Left ventricle myocardium inferior (tissue), 1 donor: ENCODE measurements around the gene GSTT4. TPM values are rescaled to one million over a fixed set of nuclear protein-coding genes. Genes with fewer than 3 reads are reported as not detected.
"Not testable (repeated sequence)": the region's sequence is repeated elsewhere in the genome, so short reads cannot be mapped to it uniquely, and the experiment has no call there.

Source experiments
- DNase-seq: peaks from one replicate; pipeline ENCODE4 v3.0.0-alpha.2; 2020
- H3K27ac ChIP-seq: fragments of 200-600 bp; replicated peaks from 2 replicates; pipeline ENCODE4 v1.8.0; 2021
- H3K27me3 ChIP-seq: fragments of 200-600 bp; 2 replicates; pipeline ENCODE4 v1.8.0; 2021; ENCODE audit warnings: low read depth
- H3K36me3 ChIP-seq: fragments of 200-600 bp; 2 replicates; pipeline ENCODE4 v1.8.0; 2021
- H3K4me1 ChIP-seq: fragments of 200-600 bp; 2 replicates; pipeline ENCODE4 v1.8.0; 2021
- H3K4me3 ChIP-seq: fragments of 200-600 bp; 2 replicates; pipeline ENCODE4 v1.8.0; 2021; ENCODE audit warnings: mild to moderate bottlenecking, moderate library complexity
- H3K9me3 ChIP-seq: fragments of 200-600 bp; replicated peaks from 2 replicates; pipeline ENCODE4 v1.8.0; 2021
- intact Hi-C: fragments of 100-400 bp; cut with micrococcal nuclease; formaldehyde crosslinking; loops from one replicate; pipeline ENCODE4 v1.11.0; 2022
- total RNA-seq: library from RNA; stranded (reverse); fragmentation: NEBNext Ultra II Directional; extraction: Animal tissue kit (Norgen Biotek cat#: 25700); gene quantifications from one replicate; pipeline ENCODE4 v1.2.1, GENCODE V29; 2021
- donor health status: DM: no; HTN: yes; CAD: no; lungs with severe emphysema.

Gene GSTT4
- total RNA-seq, 1 donor from 2014 or later = not detected

DNA sequence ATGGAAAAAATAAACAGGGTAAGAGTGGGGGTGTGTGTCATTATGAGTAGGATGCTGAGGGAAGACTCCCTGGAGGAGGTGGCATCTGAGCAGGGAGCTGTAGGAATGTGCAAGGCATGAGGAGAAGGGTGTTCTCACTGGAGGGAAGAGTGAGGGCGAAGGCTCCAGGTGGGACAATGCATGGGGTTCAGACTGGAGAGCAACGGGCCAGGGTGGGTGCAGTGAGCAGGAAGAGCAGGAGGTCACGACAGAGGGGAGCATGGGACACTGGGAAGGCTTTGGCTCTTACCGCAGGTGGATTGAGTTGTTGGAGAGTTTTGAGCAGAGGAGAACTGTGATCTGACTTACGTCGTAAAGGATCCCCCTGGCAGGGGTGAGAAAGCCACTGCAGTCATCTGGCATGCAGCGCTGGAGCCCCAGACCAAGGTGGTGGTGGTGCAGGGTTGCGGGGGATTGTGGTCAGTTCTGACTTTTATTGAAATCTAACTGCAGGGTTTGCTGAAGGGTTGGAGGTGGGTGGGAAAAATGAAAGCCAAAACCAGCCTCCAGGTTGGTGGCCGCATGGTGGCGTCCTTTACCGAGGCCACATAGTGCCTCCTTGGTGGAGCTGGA, 52.4 kb downstream of the GSTT4 start:
- DNase-seq, H3K4me1 ChIP-seq, H3K9me3 ChIP-seq, intact Hi-C loops, H3K4me3 ChIP-seq, H3K27me3 ChIP-seq, H3K27ac ChIP-seq, H3K36me3 ChIP-seq: not testable (repeated sequence)

GRCh38 chr22:23951383-23951782, 53.9 kb downstream of the GSTT4 start:
- H3K27me3 ChIP-seq, intact Hi-C loops, H3K9me3 ChIP-seq, DNase-seq, H3K27ac ChIP-seq, H3K4me3 ChIP-seq, H3K36me3 ChIP-seq, H3K4me1 ChIP-seq: not testable (repeated sequence)

DNA sequence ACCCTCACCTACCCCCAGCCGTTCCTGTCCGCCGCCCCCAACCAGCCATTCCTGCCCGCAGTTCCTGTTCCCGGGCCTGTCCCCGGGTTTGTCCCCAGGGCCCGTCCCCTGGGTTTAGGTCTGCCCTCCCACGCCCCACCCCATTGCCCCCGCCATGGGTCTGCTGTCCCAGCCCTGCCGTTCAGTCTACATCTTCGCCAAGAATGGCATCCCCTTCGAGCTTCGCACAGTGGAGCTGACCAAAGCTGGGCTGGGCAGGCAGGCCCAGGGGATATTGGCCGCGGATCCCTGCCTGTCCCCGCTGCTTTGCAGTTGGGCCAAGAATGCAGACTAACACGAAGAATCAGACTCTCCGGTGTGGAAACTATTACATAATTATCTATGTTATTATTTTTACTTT, 55.5 kb downstream of the GSTT4 start:
- H3K9me3 ChIP-seq, H3K27ac ChIP-seq, DNase-seq, H3K27me3 ChIP-seq, H3K36me3 ChIP-seq, H3K4me3 ChIP-seq, intact Hi-C loops, H3K4me1 ChIP-seq: not testable (repeated sequence)

Other genes starting within 250 kb of the GSTT4 start
- not detected for gene C22orf15, start 242.5 kb downstream of the GSTT4 start, total RNA-seq
- gene CHCHD10, start 237.5 kb downstream of the GSTT4 start, total RNA-seq = 1,446 TPM
- 16.9 TPM for gene MMP11, start 232.6 kb downstream of the GSTT4 start, total RNA-seq
- 52.0 TPM for gene SMARCB1, start 218.5 kb downstream of the GSTT4 start, total RNA-seq
- 2.0 TPM for gene DERL3, start 166.4 kb downstream of the GSTT4 start, total RNA-seq
- 22.0 TPM for gene SLC2A11, start 147.6 kb downstream of the GSTT4 start, total RNA-seq
- 242 TPM for gene MIF, start 111.1 kb downstream of the GSTT4 start, total RNA-seq
- 4.9 TPM for gene GSTT2B, start 44.3 kb downstream of the GSTT4 start, total RNA-seq
- gene DDTL, start 38.6 kb downstream of the GSTT4 start, total RNA-seq = 1.5 TPM
- gene DDT, start 31.0 kb downstream of the GSTT4 start, total RNA-seq = 157 TPM
- 0.66 TPM for gene GSTT2, start 25.3 kb downstream of the GSTT4 start, total RNA-seq
- 46.9 TPM for gene CABIN1, start 5.9 kb upstream of the GSTT4 start, total RNA-seq
- 3.2 TPM for gene SUSD2, start 176.0 kb upstream of the GSTT4 start, total RNA-seq
- 21.1 TPM for gene GGT5, start 239.6 kb upstream of the GSTT4 start, total RNA-seq